Renal cortex interstitium (tissue), 11 donors: ENCODE results near the gene RALGDS. TPM values are rescaled to one million over a fixed set of nuclear protein-coding genes. Genes with fewer than 3 reads are reported as not detected.
"Not testable (repeated sequence)": the region's sequence is repeated elsewhere in the genome, so short reads cannot be mapped to it uniquely, and the experiment has no call there.

ENCODE experiments used
- DNase-seq, 11 donors: peaks; one replicate each; pipeline ENCODE4 v3.0.0-alpha.2; 2013; ENCODE audit warnings: low read depth in 9 of 11, low spot score in 4 of 11; ENCODE audit errors: extremely low read depth in 1 of 11
- polyA plus RNA-seq, 3 donors: library from polyadenylated mRNA; unstranded; fragments of 120-200 nt; gene quantifications; one replicate each; pipeline ENCODE4 v1.2.1, GENCODE V29; 2013; ENCODE audit not compliant: insufficient read length in 3 of 3

The RALGDS gene
- polyA plus RNA-seq, 3 donors = 30.6 to 44.4 (median 40.2) TPM

DNA sequence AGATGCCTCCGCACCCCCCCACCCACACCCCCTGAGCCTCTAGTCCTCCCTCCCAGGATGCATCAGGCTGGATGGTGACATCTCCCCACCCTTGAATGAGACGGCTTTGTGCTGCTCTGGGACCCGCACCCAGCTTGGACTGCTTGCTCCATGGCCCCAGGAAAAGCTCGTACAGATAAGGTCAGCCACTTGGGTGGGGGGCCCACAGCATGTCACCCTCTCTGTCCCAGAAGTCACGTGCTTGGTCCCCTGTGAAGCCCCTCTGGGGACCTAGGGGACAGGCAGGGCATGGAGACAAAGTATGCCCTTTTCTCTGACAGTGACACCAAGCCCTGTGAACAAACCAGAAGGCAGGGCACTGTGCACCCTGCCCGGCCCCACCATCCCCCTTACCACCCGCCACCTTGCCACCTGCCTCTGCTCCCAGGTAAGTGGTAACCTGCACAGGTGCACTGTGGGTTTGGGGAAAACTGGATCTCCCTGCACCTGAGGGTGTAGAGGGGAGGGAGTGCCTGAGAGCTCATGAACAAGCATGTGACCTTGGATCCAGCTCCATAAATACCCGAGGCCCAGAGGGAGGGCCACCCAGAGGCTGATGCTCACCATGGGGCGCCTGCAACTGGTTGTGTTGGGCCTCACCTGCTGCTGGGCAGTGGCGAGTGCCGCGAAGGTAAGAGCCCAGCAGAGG, 38.9 kb downstream of the RALGDS start:
- not testable (repeated sequence) for DNase-seq

- not testable (repeated sequence) for DNase-seq
These were observed 40.0 kb downstream of the RALGDS start for GRCh38 chr9:133080786-133081779.

DNA sequence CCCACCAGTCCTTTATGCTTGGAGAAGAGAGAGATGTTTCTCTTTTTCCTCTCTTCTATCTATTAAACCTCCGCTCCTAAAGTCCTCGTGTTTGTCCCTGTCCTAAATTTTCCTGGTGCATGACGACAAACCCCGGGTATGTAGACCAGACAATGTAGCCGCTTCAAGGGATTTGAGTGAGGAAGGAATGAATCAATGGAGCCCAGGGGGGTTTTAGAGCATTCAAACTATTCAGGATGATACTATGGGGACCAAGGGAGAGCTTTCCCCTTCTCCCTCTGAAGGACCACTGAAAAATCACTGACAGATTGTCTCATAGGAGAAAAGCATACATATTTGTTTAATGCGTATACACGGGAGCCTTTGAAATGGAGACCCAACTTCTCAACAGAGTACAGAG, 40.9 kb downstream of the RALGDS start:
- DNase-seq = no peak

- no peak for DNase-seq
These were observed 42.6 kb downstream of the RALGDS start for GRCh38 chr9:133078486-133078885.

GRCh38 chr9:133076691-133077090, 44.3 kb downstream of the RALGDS start:
- DNase-seq = no peak

DNA sequence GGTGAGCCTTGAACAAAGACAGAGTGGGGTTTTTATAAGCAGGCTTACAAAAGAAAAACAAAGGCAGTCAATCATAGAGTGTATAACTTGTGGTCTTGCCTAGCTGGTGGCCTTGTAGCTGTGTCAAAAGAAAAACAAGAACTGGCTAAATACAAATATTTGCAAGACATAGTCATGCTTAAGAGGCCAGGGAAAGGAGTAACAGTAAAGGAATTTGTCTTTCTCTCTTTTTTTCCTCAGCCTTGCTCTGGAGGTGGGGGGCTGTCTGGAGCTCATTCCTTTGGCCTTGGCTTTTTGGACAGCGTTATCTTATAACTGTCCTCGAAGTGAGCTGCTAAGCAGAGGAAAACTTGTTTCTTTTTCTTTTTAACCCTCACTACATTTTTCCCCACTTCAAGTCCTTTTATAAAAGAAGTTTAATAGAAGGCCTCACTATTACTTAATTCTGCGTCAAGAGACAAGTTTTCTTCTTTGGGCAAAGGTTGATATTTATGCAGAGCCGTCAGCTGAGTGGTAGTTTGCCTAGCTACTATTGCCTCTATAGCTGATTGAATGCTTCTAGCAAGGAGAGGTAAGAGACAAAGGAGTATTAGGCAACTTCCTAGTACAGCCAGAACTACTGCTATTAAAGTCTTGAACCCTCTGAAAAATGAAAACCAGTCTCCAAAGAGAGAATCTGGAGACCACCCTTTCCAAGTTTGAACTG, 45.0 kb downstream of the RALGDS start:
- no peak for DNase-seq

DNA sequence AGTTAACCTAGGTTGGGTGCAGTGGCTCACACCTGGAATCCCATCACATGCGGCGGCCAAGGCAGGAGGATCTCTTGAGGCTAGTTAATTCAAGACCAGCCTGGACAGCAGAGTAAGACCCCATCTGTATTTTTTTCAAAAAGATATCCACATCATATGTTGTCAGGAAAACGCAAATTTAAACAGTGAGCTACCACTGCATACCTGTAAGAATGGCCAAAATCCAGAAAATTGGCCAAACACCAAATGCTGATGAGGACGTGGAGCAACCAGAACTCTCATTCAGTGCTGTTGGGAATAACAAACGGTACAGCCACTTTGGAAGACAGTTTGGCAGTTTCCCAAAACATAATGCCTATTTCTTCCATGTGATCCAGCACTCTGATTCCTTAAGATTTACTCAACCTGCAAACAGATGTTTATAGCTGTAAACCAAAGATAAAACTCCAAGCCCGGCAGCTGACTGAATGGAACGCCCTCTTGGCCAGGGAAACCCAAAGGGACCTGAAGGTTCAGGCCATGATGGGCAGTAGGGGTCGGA, 46.9 kb downstream of the RALGDS start:
- DNase-seq = no peak

- no peak for DNase-seq
These were observed 47.7 kb downstream of the RALGDS start for GRCh38 chr9:133073086-133074014.

- not testable (repeated sequence) for DNase-seq
These were observed 48.8 kb downstream of the RALGDS start for GRCh38 chr9:133072210-133072609.

DNA sequence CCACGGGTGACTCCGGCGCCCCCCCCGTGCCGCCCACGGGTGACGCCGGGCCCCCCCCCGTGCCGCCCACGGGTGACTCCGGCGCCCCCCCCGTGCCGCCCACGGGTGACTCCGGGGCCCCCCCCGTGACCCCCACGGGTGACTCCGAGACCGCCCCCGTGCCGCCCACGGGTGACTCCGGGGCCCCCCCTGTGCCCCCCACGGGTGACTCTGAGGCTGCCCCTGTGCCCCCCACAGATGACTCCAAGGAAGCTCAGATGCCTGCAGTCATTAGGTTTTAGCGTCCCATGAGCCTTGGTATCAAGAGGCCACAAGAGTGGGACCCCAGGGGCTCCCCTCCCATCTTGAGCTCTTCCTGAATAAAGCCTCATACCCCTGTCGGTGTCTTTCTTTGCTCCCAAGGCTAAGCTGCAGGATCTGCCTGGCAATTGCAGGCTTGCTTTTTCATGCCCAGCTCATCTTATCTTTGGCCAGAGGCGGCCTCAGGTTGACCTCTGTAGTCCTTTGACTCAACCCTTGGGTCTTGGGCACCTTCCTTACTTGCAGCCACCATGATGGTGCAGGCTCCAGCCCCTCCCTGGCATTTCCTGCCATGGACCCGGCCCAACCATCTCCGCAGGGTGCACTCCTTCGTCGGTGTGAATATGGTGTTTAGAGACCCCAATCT, 49.4 kb downstream of the RALGDS start:
- DNase-seq = no peak

GRCh38 chr9:133070985-133071384, 50.1 kb downstream of the RALGDS start:
- DNase-seq = not testable (repeated sequence)

GRCh38 chr9:133070500-133070961, 50.5 kb downstream of the RALGDS start:
- DNase-seq = not testable (repeated sequence)

DNA sequence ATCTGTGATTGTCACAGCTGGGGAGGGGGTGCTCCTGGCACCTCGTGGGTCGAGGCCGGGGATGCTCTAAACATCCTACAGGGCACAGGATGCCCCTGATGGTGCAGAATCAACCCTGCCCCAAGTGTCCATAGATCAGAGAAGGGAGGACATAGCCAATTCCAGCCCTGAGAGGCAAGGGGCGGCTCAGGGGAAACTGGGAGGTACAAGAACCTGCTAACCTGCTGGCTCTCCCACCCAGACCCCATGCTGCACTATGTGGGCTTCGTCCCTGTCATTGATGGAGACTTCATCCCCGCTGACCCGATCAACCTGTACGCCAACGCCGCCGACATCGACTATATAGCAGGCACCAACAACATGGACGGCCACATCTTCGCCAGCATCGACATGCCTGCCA, 52.6 kb downstream of the RALGDS start:
- not testable (repeated sequence) for DNase-seq

DNA sequence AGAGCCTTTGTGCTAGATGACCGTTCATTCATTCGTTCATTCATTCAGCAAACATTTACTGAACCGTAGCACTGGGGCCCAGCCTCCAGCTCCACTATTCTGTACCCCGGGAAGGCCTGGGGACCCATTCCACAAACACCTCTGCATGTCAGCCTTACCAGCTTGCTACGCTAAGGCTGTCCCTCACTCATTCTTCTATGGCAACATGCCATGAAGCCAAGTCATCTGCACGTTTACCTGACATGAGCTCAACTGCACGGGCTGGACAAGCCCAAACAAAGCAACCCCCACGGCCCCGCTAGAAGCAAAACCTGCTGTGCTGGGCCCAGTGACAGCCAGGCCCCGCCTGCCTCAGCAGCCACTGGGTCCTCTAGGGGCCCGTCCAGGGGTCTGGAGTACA, 53.2 kb downstream of the RALGDS start:
- DNase-seq = no peak

- no peak for DNase-seq
These were observed 54.0 kb downstream of the RALGDS start for GRCh38 chr9:133067006-133067405.

GRCh38 chr9:133066181-133066983, 54.7 kb downstream of the RALGDS start:
- DNase-seq = no peak

GRCh38 chr9:133065070-133065388, 56.0 kb downstream of the RALGDS start:
- DNase-seq = no peak
